ENCODE results near the gene FBXO5.

DNA sequence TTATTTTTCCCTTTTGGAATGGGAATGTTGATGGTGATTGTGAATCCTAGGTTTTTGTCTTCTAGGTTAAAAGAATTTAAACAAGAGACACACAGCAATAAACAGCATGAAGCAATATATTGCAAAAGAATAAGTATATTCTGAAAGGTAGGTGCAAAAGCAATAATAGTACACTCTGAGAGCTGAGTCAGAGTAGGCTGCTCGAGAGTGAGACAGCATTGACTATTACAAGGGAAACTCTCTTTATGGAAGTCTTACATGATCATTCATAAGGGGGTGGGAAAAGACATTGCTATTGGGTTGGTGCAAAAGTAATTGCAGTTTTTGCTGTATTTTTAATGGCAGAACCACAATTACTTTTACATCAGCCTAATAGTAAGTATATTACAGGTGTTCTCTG is 25.0 kb downstream of the FBXO5 start:
- TF ChIP-seq, protein P1, sequence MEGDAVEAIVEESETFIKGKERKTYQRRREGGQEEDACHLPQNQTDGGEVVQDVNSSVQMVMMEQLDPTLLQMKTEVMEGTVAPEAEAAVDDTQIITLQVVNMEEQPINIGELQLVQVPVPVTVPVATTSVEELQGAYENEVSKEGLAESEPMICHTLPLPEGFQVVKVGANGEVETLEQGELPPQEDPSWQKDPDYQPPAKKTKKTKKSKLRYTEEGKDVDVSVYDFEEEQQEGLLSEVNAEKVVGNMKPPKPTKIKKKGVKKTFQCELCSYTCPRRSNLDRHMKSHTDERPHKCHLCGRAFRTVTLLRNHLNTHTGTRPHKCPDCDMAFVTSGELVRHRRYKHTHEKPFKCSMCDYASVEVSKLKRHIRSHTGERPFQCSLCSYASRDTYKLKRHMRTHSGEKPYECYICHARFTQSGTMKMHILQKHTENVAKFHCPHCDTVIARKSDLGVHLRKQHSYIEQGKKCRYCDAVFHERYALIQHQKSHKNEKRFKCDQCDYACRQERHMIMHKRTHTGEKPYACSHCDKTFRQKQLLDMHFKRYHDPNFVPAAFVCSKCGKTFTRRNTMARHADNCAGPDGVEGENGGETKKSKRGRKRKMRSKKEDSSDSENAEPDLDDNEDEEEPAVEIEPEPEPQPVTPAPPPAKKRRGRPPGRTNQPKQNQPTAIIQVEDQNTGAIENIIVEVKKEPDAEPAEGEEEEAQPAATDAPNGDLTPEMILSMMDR (IDR thresholded peaks at IDR 0.05): no peak
- TF ChIP-seq EP300 (IDR thresholded peaks at IDR 0.05) (no peak), POLR2A (IDR thresholded peaks at IDR 0.05) (no peak)

All from ovary (tissue), 3 donors.